Mucosa of descending colon (tissue), 3 donors: Measurements from ENCODE around the gene PCDHGA10. TPM values are rescaled to one million over a fixed set of nuclear protein-coding genes. Genes with fewer than 3 reads are reported as not detected.
"Not testable (repeated sequence)": the region's sequence is repeated elsewhere in the genome, so short reads cannot be mapped to it uniquely, and the experiment has no call there.

Source experiments
- ATAC-seq: fragments of 200-7000 bp; cut with Tn5 transposase; one replicate; pipeline ENCODE4 v1.9.1; 2020; ENCODE audit warnings: mild to moderate bottlenecking, moderate library complexity
- DNase-seq, 3 donors: peaks; one replicate each; pipeline ENCODE4 v3.0.0-alpha.2; 2020
- H3K36me3 ChIP-seq: fragments of 200-600 bp; one replicate; pipeline ENCODE4 v1.8.0; 2021; ENCODE audit warnings: low read depth, mild to moderate bottlenecking
- H3K4me1 ChIP-seq: fragments of 200-600 bp; one replicate; pipeline ENCODE4 v1.8.0; 2021; ENCODE audit warnings: low read depth, mild to moderate bottlenecking
- H3K4me3 ChIP-seq: fragments of 200-600 bp; one replicate; pipeline ENCODE4 v1.8.0; 2021; ENCODE audit warnings: mild to moderate bottlenecking
- H3K9me3 ChIP-seq: fragments of 200-600 bp; one replicate; pipeline ENCODE4 v1.8.0; 2021; ENCODE audit warnings: mild to moderate bottlenecking
- intact Hi-C, 2 donors: fragments of 100-400 bp; cut with DNase I in 1 of 2; cut with micrococcal nuclease in 1 of 2; formaldehyde crosslinking; loops; one replicate each; pipeline versions ENCODE4 v1.11.0 to v1.11.1; 2022; cut with DNase I, micrococcal nuclease
- total RNA-seq, 3 donors: library from RNA; stranded (reverse); fragmentation: NEBNext Ultra II Directional in 2 of 3; extraction: Animal tissue kit (Norgen Biotek cat#: 25700) in 2 of 3; gene quantifications; one replicate each; pipeline versions ENCODE4 v1.2.1 to v1.2.4, GENCODE V29; 2021 to 2023
- TF ChIP-seq, protein P1 (sequence below): fragments of 200-600 bp; IDR thresholded peaks from one replicate; pipeline ENCODE4 v1.8.0; 2022; ENCODE audit warnings: antibody characterized with exemption, mild to moderate bottlenecking
- donor health status: DM: no; HTN: no; CAD: no; lungs with moderate emphysema.
- donor health status: DM: no; HTN: no; CAD: no.
- donor health status: DM: no; HTN: yes; CAD: no.

PCDHGA10 gene
- total RNA-seq, 3 donors from 2014 or later: 3.5 to 6.1 (median 4.7) TPM

DNA sequence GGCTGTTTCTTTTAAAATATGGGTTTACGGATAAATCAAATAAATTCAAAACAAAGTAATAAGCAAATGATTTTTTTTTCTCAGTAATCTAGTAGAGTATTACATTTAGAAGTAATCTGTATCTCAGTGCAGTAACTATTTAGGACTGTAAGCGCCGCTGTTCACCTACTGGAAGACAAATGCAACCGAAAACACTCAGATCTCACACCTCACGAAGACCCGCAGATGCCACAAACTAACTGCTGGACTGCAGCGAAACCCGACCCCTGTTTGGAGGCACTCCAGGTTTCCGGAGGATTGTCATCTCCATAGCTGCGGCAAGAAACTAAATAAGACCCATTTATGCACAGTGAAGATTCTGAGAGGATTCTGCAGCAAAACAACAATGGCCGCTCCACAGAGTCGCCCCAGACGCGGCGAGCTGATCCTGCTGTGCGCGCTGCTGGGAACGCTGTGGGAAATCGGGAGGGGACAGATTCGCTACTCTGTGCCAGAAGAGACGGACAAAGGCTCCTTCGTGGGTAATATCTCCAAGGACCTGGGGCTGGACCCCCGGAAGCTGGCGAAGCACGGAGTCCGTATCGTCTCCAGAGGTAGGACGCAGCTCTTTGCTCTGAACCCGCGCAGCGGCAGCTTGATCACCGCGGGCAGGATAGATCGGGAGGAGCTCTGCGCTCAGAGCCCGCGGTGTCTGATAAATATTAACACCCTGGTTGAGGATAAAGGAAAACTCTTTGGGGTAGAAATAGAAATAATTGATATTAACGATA lies 20.2 kb upstream of the PCDHGA10 start, which contains the start of gene PCDHGA8:
Gene PCDHGA8 (plus strand): TSS at position 205 of the 770 bp plus-strand sequence. CDS start 181 bp downstream, at position 386.
- intact Hi-C loops: no loop called here
- Histone ChIP-seq H3K9me3 (peaks cover 77% of the 10 kb centered on the region), H3K4me1 (no peaks in the 10 kb centered on the region), H3K36me3 (no peaks in the 10 kb centered on the region), H3K4me3 (no peak within 1 kb of the TSS)
- ATAC-seq (no peak), DNase-seq (no peak)
- TF ChIP-seq, protein P1, sequence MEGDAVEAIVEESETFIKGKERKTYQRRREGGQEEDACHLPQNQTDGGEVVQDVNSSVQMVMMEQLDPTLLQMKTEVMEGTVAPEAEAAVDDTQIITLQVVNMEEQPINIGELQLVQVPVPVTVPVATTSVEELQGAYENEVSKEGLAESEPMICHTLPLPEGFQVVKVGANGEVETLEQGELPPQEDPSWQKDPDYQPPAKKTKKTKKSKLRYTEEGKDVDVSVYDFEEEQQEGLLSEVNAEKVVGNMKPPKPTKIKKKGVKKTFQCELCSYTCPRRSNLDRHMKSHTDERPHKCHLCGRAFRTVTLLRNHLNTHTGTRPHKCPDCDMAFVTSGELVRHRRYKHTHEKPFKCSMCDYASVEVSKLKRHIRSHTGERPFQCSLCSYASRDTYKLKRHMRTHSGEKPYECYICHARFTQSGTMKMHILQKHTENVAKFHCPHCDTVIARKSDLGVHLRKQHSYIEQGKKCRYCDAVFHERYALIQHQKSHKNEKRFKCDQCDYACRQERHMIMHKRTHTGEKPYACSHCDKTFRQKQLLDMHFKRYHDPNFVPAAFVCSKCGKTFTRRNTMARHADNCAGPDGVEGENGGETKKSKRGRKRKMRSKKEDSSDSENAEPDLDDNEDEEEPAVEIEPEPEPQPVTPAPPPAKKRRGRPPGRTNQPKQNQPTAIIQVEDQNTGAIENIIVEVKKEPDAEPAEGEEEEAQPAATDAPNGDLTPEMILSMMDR: no peak

DNA sequence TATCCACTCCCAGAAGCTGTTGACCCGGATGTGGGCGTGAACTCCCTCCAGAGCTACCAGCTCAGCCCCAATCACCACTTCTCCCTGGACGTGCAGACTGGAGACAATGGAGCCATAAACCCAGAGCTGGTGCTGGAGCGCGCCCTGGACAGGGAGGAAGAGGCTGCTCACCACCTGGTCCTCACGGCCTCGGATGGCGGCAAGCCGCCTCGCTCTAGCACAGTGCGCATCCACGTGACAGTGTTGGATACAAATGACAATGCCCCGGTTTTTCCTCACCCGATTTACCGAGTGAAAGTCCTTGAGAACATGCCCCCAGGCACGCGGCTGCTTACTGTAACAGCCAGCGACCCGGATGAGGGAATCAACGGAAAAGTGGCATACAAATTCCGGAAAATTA lies 19.5 kb upstream of the PCDHGA10 start:
- no peak overlapping the region for H3K4me3 ChIP-seq
- TF ChIP-seq, protein P1: no peak
- H3K9me3 ChIP-seq: peaks cover 77% of the 10 kb centered on the region
- DNase-seq: no peak
- no peaks in the 10 kb centered on the region for H3K36me3 ChIP-seq
- no peak for ATAC-seq
- no peaks in the 10 kb centered on the region for H3K4me1 ChIP-seq
- intact Hi-C loops: no loop called here

DNA sequence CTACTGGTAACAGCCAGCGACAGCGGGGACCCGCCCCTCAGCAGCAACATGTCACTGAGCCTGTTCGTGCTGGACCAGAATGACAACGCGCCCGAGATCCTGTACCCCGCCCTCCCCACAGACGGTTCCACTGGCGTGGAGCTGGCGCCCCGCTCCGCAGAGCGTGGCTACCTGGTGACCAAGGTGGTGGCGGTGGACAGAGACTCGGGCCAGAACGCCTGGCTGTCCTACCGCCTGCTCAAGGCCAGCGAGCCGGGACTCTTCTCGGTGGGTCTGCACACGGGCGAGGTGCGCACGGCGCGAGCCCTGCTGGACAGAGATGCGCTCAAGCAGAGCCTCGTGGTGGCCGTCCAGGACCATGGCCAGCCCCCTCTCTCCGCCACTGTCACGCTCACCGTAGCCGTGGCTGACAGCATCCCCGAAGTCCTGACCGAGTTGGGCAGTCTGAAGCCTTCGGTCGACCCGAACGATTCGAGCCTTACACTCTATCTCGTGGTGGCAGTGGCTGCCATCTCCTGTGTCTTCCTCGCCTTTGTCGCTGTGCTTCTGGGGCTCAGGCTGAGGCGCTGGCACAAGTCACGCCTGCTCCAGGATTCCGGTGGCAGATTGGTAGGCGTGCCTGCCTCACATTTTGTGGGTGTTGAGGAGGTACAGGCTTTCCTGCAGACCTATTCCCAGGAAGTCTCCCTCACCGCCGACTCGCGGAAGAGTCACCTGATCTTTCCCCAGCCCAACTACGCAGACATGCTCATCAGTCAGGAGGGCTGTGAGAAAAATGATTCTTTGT lies 18.2 kb upstream of the PCDHGA10 start:
- ATAC-seq, H3K4me3 ChIP-seq, H3K36me3 ChIP-seq, intact Hi-C loops, H3K4me1 ChIP-seq, DNase-seq: not testable (repeated sequence)
- peaks cover 76% of the 10 kb centered on the region for H3K9me3 ChIP-seq

DNA sequence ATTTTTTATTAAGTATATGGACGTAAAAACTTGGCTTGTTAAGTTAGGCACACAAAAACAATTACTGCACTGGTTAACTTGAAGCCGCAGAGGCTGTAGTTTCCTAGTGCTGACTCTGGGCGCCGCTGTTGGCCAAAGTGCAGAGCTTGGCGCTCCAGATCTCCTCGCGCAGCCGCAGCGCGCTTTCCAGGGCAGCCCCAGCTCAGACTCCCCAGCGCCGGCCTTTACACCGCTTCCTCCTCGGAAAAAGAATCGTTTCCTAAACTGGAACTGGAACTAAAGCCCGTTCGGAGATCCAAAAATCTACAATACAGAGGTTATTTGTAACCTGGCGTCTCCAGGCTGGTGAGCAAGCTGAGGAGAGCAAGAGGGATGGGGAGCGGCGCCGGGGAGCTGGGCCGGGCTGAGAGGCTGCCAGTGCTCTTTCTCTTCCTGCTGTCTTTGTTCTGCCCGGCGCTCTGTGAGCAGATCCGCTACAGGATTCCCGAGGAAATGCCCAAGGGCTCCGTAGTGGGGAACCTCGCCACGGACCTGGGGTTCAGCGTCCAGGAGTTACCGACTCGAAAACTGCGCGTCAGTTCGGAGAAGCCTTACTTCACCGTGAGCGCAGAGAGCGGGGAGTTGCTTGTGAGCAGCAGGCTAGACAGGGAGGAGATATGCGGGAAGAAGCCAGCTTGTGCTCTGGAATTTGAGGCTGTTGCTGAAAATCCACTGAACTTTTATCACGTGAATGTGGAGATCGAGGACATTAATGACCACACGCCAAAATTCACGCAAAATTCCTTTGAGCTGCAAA lies 14.8 kb upstream of the PCDHGA10 start, which contains the start of gene PCDHGB5:
Gene PCDHGB5 (plus strand): TSS at position 192 of the 796 bp plus-strand sequence. CDS start 181 bp downstream, at position 373.
- H3K4me3 ChIP-seq, intact Hi-C loops, H3K4me1 ChIP-seq, H3K36me3 ChIP-seq: not testable (repeated sequence)
- ATAC-seq (peak; percentile 92), DNase-seq (peak in 2 of 3 donors; percentile 52 to 59)
- TF ChIP-seq, protein P1: peak; percentile 18
- peaks cover 68% of the 10 kb centered on the region for H3K9me3 ChIP-seq

DNA sequence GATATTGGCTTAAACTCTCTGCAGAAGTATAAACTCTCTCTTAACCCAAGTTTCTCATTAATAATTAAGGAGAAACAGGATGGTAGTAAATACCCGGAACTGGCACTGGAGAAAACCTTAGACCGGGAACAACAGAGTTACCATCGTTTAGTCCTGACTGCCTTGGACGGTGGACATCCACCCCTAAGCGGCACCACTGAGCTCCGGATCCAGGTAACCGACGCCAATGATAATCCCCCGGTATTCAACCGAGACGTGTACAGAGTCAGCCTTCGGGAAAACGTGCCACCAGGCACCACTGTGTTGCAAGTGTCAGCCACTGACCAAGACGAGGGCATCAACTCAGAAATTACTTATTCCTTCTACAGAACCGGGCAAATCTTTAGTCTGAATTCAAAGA lies 14.2 kb upstream of the PCDHGA10 start:
- DNase-seq (no peak), ATAC-seq (no peak)
- intact Hi-C loops: no loop called here
- TF ChIP-seq, protein P1: no peak
- Histone ChIP-seq H3K4me1 (no peaks in the 10 kb centered on the region), H3K36me3 (no peaks in the 10 kb centered on the region), H3K9me3 (peaks cover 68% of the 10 kb centered on the region), H3K4me3 (no peak overlapping the region)
